Left cardiac atrium (tissue), 4 donors: ENCODE measurements around the gene KRTAP4-5. TPM values are rescaled to one million over a fixed set of nuclear protein-coding genes. Genes with fewer than 3 reads are reported as not detected.
"Not testable (repeated sequence)": the region's sequence is repeated elsewhere in the genome, so short reads cannot be mapped to it uniquely, and the experiment has no call there.

ENCODE experiments used
- ATAC-seq, 2 donors: fragments of 200-7000 bp; cut with Tn5 transposase; one replicate each; pipeline ENCODE4 v1.9.1; 2020; ENCODE audit warnings: mild to moderate bottlenecking in 2 of 2, moderate library complexity in 2 of 2
- DNase-seq: peaks from one replicate; pipeline ENCODE4 v3.0.0-alpha.2; 2020
- intact Hi-C, 2 donors: fragments of 100-400 bp; cut with DNase I; formaldehyde crosslinking; loops; one replicate each; pipeline versions ENCODE4 v1.14.1 to v1.15.1; 2022 to 2023
- total RNA-seq, 2 donors: library from RNA; stranded (reverse); fragmentation: NEBNext Ultra II Directional; extraction: Animal tissue kit (Norgen Biotek cat#: 25700); gene quantifications; one replicate each; pipeline ENCODE4 v1.2.1, GENCODE V29; 2021
- donor health status: DM: no; HTN: yes; CAD: no.
- donor health status: DM: no; HTN: yes; CAD: no; lungs with severe emphysema.
- donor health status: DM: yes; HTN: yes; CAD: no.
- donor health status: Dilated cardiomyopathy.

Gene KRTAP4-5
- total RNA-seq, 2 donors from 2014 or later = not detected

DNA sequence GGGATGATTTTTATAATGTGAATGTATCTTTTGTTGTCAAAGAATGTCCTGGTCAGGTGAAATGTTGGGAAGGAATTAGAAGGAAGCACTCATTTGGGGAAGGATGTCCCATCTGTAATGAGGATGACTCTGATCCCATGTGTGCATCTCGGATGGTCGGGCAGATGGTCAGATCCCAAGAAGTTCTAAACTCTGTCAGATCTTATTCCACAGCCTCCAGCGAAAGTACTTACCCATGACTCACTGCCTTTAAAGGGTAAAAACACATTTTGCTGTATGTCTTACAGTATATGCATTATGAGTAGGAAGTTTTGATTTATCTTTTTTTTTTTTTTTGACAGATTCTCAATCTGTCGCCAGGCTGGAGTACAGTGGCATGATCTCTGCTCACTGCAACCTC, 30.9 kb downstream of the KRTAP4-5 start:
- no peak for DNase-seq
- intact Hi-C loops = no loop called here
- ATAC-seq = no peak

DNA sequence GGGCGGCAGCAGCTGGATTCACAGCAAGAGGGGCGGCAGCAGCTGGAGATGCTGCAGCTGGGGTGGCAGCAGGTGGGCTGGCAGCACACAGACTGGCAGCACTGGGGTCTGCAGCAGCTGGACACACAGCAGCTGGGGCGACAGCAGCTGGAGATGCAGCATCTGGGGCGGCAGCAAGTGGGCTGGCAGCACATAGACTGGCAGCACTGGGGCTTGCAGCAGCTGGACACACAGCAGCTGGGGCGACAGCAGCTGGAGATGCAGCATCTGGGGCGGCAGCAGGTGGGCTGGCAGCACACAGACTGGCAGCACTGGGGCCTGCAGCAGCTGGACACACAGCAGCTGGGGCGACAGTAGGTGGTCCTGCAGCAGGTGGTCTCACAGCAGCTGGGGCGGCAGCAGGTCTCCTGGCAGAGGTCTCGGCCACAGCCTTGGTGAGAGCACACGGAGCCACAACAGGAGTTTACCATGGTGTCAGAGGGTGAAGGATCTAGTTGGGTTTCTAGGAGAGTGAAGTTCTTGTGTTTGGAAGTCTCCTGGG, 31.7 kb downstream of the KRTAP4-5 start, which contains the start of gene KRTAP4-11:
KRTAP4-11 (minus strand) TSS at position 528 of the 541 bp plus-strand sequence; CDS start at position 470, 58 bp downstream.
- DNase-seq, intact Hi-C loops, ATAC-seq: not testable (repeated sequence)

DNA sequence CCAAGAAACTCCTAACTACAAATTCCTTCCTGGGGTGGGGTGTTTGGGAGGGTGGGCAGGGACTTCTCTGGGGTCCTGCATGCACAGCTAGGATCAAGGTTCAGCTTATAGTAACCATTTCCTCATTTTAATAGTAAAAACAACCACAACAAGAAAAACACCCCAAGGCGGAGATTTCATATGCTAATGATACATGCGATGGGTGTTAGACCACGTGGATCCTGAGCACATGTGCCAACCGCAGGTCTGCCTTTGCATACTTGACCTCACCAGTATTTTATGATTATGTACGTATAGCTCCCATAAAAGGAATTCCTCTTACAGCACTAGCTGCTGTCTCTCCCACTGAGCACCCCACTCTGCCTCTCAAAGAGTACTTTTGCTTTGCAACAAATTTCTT, 33.3 kb downstream of the KRTAP4-5 start:
- intact Hi-C loops = no loop called here
- ATAC-seq = no peak
- DNase-seq = no peak

DNA sequence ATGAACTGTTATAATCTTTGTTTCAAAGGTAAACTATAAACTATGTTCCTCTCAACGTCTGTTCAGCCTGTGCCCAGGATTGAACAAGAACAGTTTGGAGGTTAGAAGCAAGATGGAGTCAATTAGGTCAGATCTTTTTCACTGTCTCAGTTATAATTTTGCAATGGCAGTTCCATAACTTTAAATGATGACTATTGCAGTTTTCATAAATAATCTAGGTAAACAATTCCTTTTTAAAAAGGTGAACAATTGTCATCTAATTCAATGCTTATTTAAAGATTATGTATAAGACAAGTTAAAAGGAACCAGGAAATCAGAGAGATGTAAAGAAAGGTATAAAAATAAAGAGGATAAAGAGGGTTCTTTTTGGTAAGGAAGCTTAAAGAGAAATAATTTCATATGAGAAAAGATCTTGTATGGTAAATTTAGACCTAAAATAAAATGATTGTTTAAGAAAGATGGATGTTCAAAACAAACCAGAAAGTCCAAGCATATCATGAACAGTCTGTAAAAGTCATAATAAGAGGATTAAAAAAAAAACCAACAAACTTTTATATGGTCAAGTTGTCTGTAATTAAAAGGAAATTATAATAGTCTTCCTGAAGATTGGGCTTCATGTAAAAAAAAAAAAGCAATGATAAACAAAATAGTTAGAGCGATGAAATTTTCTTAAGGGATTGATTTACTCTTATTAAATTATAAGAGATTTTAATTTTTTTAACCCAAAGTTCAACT, 38.3 kb downstream of the KRTAP4-5 start:
- DNase-seq (no peak), ATAC-seq (no peak)
- intact Hi-C loops = no loop called here

DNA sequence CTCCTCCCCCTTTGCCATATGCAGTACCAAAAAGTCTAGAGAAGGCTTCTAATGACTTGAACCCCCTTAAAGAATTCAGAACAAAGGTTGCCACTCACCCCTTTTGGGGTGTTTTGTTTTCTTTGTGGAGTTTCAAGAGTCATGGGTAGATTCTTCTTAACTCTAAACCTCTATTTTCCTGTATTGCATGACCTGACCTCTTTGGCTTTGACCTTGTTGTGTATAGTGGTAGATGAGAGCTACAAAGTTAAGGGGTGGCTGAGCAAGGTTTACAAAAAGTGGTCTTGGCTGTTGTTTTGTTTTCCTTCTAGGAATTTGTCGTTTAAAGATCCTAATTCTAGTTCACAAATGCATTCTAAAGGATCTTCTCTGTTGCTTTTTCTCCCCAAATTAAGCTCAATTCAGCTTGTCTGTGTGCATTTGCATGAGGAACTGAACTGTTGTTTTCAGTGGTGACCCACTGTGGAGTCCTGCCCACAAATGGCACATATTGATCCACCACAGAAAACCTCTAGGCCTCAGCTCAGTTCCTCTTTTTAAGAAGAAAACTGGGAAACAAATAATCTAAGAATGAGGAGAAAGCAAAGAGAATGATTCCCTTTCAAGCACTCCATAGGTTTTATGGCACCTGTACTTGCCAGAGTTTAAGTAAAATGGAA, 40.8 kb downstream of the KRTAP4-5 start:
- intact Hi-C loops, DNase-seq, ATAC-seq: not testable (repeated sequence)

DNA sequence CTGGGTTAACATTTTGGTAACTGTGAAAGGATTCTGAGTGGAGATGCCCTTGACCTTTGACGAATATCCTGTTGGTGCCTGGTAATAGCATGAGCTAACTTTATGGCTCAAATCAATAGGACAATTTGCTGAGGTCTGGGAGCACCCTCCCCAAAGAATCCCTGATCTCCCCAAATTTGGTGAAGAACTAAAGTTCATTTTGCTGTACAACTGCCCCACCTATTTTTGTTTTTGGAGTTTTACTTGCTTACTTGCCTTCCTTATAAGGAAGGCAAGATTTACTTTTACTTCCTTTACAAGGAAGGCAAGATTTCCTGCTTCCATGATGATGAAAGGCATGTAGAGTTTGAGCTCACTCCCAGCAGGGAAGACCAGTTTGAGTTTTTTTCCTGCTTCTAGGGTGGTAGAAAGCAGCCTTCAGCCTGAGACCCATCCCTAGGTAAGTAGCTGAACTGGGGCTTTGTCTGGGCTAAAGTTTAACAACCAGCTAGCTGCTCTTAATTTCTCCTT, 41.6 kb downstream of the KRTAP4-5 start:
- intact Hi-C loops = no loop called here
- ATAC-seq = no peak
- no peak for DNase-seq

DNA sequence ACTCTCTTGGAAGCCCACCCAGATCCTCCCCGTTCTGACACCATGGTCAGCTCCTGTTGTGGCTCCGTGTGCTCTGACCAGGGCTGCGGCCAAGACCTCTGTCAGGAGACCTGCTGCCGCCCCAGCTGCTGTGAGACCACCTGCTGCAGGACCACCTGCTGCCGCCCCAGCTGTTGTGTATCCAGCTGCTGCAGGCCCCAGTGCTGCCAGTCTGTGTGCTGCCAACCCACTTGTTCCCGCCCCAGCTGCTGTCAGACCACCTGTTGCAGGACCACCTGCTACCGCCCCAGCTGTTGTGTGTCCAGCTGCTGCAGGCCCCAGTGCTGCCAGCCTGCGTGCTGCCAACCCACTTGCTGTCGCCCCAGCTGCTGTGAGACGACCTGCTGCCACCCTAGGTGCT, 44.3 kb downstream of the KRTAP4-5 start, which contains the start of gene KRTAP4-9:
KRTAP4-9 (plus strand) TSS at position 43 of the 400 bp plus-strand sequence; CDS start at position 43, 0 bp downstream.
- intact Hi-C loops, DNase-seq, ATAC-seq: not testable (repeated sequence)

DNA sequence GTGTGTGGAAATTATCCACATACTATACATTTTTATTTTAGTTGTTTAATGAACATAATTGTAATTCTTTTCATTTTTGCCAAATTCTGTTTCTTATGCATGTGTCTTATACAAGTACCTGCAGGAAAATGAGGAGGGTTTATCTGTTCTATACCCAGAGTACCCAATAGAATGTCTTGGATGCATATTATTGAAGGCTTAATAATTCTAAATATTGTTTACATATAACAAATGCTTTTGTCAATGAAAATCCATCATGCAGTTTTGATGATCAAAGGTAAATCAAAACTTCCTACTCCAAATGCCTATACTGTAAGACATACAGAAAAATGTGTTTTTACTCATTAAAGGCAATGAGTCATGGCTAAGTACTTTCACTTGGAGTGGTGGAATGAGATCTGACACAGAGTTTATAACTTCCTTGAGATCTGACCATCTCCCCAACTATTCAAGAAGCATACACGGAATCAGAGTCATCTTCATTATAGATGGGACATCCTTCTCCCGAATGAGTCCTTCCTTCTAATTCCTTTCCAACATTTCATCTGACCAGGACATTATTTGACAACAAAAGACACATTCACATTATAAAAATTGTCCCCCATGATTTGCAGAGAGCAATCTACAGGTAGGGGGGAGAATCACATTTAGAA, 45.1 kb downstream of the KRTAP4-5 start:
- intact Hi-C loops, DNase-seq, ATAC-seq: not testable (repeated sequence)

DNA sequence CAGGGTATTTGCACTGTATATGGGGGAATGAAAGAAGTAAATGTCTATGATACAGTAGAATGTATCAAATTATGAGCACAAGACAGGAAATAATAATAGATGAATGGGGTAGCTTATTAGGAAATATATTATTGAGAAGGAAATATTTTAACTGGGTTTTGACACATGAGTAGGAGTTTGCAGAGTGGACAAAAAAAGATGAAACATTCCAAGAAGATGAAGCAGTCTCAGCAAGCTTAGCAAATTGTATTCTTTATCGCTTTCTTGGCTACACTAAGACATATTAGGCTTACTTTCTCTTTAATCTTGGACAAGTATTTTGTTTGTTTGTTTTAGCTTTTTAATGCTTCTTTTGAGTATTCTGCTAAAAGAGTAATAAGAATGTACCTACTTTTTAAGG, 45.7 kb downstream of the KRTAP4-5 start:
- no peak for DNase-seq
- intact Hi-C loops = no loop called here
- no peak for ATAC-seq

DNA sequence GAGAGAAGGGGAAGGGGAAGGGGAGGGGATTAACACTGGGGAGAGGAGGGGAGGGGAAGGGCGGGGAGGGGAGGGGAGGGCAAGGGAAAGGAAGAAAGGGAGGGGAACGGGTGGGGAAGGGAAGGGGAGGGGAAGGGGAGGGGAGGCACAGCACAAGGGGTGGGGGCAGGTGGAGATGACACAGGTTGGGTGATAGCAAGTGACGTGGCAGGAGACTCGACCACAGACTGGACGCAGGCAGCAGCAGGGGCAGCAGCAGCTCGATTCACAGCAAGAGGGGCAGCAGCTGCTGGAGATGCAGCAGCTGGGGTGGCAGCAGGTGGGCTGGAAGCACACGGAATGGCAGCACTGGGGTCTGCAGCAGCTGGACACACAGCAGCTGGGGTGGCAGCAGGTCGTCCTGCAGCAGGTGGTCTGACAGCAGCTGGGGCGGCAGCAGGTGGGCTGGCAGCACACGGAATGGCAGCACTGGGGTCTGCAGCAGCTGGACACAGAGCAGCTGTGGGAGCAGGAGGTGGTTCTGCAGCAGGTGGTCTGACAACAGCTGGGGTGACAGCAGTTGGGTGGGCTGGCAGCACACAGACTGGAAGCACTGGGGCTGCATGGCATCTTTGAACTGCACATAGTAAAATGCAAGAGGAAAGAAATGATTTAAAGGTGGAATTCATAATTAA, 47.9 kb downstream of the KRTAP4-5 start, which contains the start of gene KRTAP4-16:
KRTAP4-16 (minus strand) TSS at position 624 of the 674 bp plus-strand sequence; CDS start at position 624, 0 bp downstream.
- intact Hi-C loops = no loop called here
- ATAC-seq (no peak), DNase-seq (no peak)

DNA sequence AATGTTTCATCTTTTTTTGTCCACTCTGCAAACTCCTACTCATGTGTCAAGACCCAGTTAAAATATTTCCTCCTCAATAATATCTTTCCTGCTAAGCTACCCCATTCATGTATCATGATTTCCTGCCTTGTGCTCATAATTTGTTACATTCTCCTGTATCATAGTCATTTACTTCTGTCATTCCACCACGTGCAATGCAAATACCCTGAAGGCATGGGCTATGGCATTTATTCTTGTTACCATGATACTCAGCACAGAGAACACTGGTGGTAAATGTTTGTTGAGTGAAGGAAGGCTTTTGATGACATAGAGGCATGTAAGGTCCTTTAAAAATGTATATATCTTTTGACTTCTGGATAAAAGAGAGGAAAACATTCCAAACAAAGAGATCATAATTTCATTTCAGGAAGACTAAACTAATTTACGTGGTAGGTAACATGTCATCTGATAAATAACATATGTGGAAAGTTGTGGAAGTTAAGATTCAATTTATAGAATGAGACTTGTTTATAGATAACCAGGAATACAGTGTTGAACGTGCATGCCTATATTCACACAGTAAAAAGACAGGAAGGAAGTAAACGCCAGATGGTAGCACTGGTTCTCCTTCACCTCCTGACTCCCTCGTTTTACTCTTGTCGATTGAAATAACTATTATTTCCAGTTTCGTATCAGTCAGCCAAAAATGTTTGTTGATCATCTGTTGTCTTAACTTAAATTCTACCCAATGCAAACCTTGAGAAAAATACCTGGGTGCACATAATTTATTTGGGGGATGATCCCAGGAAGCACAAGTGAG, 49.7 kb downstream of the KRTAP4-5 start:
- intact Hi-C loops, DNase-seq, ATAC-seq: not testable (repeated sequence)

Other genes with a start within 250 kb of the KRTAP4-5 start
- under 1 TPM in 1 of 2 donors, not detected in 1; 0.29 TPM for gene KRT23, start 212.2 kb downstream of the KRTAP4-5 start, total RNA-seq
- not detected for gene KRT39, start 182.9 kb downstream of the KRTAP4-5 start, total RNA-seq
- not detected for gene KRT40, start 165.5 kb downstream of the KRTAP4-5 start, total RNA-seq
- not detected for gene KRTAP3-3, start 155.7 kb downstream of the KRTAP4-5 start, total RNA-seq
- not detected for gene KRTAP3-2, start 149.9 kb downstream of the KRTAP4-5 start, total RNA-seq
- gene KRTAP3-1, start 140.7 kb downstream of the KRTAP4-5 start, total RNA-seq = not detected
- not detected for gene KRTAP1-5, start 122.6 kb downstream of the KRTAP4-5 start, total RNA-seq
- not detected for gene KRTAP1-4, start 119.6 kb downstream of the KRTAP4-5 start, total RNA-seq
- not detected for gene KRTAP1-3, start 115.0 kb downstream of the KRTAP4-5 start, total RNA-seq
- not detected for gene KRTAP1-1, start 108.4 kb downstream of the KRTAP4-5 start, total RNA-seq
- gene KRTAP2-1, start 102.5 kb downstream of the KRTAP4-5 start, total RNA-seq = not detected
- gene KRTAP2-2, start 94.6 kb downstream of the KRTAP4-5 start, total RNA-seq = not detected
- not detected for gene KRTAP2-3, start 89.7 kb downstream of the KRTAP4-5 start, total RNA-seq
- not detected for gene KRTAP2-4, start 83.9 kb downstream of the KRTAP4-5 start, total RNA-seq
- not detected for gene KRTAP4-7, start 65.7 kb downstream of the KRTAP4-5 start, total RNA-seq
- not detected for gene KRTAP4-8, start 51.7 kb downstream of the KRTAP4-5 start, total RNA-seq
- gene KRTAP4-16, start 47.6 kb downstream of the KRTAP4-5 start, total RNA-seq = not detected
- not detected for gene KRTAP4-9, start 44.4 kb downstream of the KRTAP4-5 start, total RNA-seq
- gene KRTAP4-11, start 31.5 kb downstream of the KRTAP4-5 start, total RNA-seq = not detected
- not detected for gene KRTAP4-12, start 25.6 kb downstream of the KRTAP4-5 start, total RNA-seq
- not detected for gene KRTAP4-6, start 9.3 kb downstream of the KRTAP4-5 start, total RNA-seq
- not detected for gene KRTAP4-4, start 10.9 kb upstream of the KRTAP4-5 start, total RNA-seq
- not detected for gene KRTAP4-3, start 18.4 kb upstream of the KRTAP4-5 start, total RNA-seq
- not detected for gene KRTAP4-2, start 28.4 kb upstream of the KRTAP4-5 start, total RNA-seq
- gene KRTAP4-1, start 35.1 kb upstream of the KRTAP4-5 start, total RNA-seq = not detected
- gene KRTAP9-1, start 40.1 kb upstream of the KRTAP4-5 start, total RNA-seq = not detected
- gene KRTAP9-2, start 76.8 kb upstream of the KRTAP4-5 start, total RNA-seq = not detected
- not detected for gene KRTAP9-3, start 82.6 kb upstream of the KRTAP4-5 start, total RNA-seq
- not detected for gene KRTAP9-8, start 88.2 kb upstream of the KRTAP4-5 start, total RNA-seq
- gene KRTAP9-4, start 99.9 kb upstream of the KRTAP4-5 start, total RNA-seq = not detected
- gene KRTAP9-9, start 105.6 kb upstream of the KRTAP4-5 start, total RNA-seq = not detected
- gene KRTAP9-6, start 115.6 kb upstream of the KRTAP4-5 start, total RNA-seq = not detected
- not detected for gene KRTAP9-7, start 125.9 kb upstream of the KRTAP4-5 start, total RNA-seq
- gene KRTAP29-1, start 153.0 kb upstream of the KRTAP4-5 start, total RNA-seq = not detected
- gene KRTAP16-1, start 159.5 kb upstream of the KRTAP4-5 start, total RNA-seq = not detected
- gene KRTAP17-1, start 165.9 kb upstream of the KRTAP4-5 start, total RNA-seq = not detected
- gene KRT33A, start 201.0 kb upstream of the KRTAP4-5 start, total RNA-seq = not detected
- gene KRT33B, start 220.0 kb upstream of the KRTAP4-5 start, total RNA-seq = not detected
- not detected for gene KRT34, start 232.5 kb upstream of the KRTAP4-5 start, total RNA-seq
- not detected for gene KRT31, start 247.8 kb upstream of the KRTAP4-5 start, total RNA-seq